Gastroesophageal sphincter (tissue), 4 donors: ENCODE measurements around the gene ZMIZ1. TPM values are rescaled to one million over a fixed set of nuclear protein-coding genes. Genes with fewer than 3 reads are reported as not detected.

ENCODE experiments used
- ATAC-seq: fragments of 150-250 bp; one replicate; pipeline ENCODE4 v1.9.1; 2016; ENCODE audit warnings: mild to moderate bottlenecking, moderate library complexity
- H3K27ac ChIP-seq, 4 donors: fragments of 200-600 bp; sonication (generic) in 3 of 4; 1 replicate in 3 of 4; 2 replicates in 1 of 4; pipeline ENCODE4 v1.5.1; 2016 to 2019
- H3K27me3 ChIP-seq: fragments of 200-600 bp; sonication (generic); one replicate; pipeline ENCODE4 v1.5.1; 2019
- H3K36me3 ChIP-seq, 2 donors: fragments of 200-600 bp; sonication (generic); one replicate each; pipeline ENCODE4 v1.5.1; 2019; ENCODE audit warnings: control low read depth in 1 of 2
- H3K4me1 ChIP-seq, 3 donors: fragments of 200-600 bp; sonication (generic); 1 replicate in 2 of 3; 2 replicates in 1 of 3; pipeline ENCODE4 v1.5.1; 2016 to 2019; ENCODE audit warnings: control low read depth in 2 of 3
- H3K4me3 ChIP-seq, 2 donors: fragments of 200-600 bp; sonication (generic); one replicate each; pipeline ENCODE4 v1.5.1; 2019; ENCODE audit warnings: mild to moderate bottlenecking in 1 of 2, moderate library complexity in 1 of 2
- H3K9me3 ChIP-seq, 3 donors: fragments of 200-600 bp; sonication (generic); one replicate each; pipeline ENCODE4 v1.5.1; 2017 to 2019; ENCODE audit warnings: control low read depth in 2 of 3
- EP300 ChIP-seq: sonication (generic); formaldehyde crosslinking; IDR thresholded peaks from one replicate; pipeline ENCODE4 v1.6.1; 2017; ENCODE audit warnings: antibody characterized with exemption, mild to moderate bottlenecking
- POLR2A ChIP-seq, 2 donors: fragments of 450-650 bp; IDR thresholded peaks; one replicate each; pipeline ENCODE4 v1.6.1; 2017; ENCODE audit warnings: antibody characterized with exemption in 2 of 2, mild to moderate bottlenecking in 2 of 2, moderate library complexity in 1 of 2
- POLR2AphosphoS5 ChIP-seq: sonication (generic); formaldehyde crosslinking; IDR thresholded peaks from one replicate; pipeline ENCODE4 v1.6.1; 2017; ENCODE audit warnings: antibody characterized with exemption
- WGBS, 2 donors: methylation state at CpG; one replicate each; pipeline ENCODE4 v1.1.5; 2018; ENCODE audit warnings: low coverage in 1 of 2; 5-methylcytosine and 5-hydroxymethylcytosine counted together
- total RNA-seq, 4 donors: library from RNA; depleted of rRNA; stranded (reverse); fragments of >200 nt; gene quantifications; one replicate each; pipeline ENCODE4 v1.1.0, GENCODE V29; 2016
- TF ChIP-seq, protein P1 (sequence below), 4 experiments: fragments of 200-600 bp in 2 of 4; fragments of 450-650 bp in 2 of 4; sonication (generic) in 1 of 4; IDR thresholded peaks; one replicate each; pipeline ENCODE4 v1.5.1; 2017 to 2019; ENCODE audit warnings: antibody characterized with exemption in 4 of 4, mild to moderate bottlenecking in 2 of 4, moderate library complexity in 2 of 4

ZMIZ1 gene
- total RNA-seq, 4 donors from 2014 or later = 36.3 to 79.2 (median 67.1) TPM

GRCh38 chr10:79273604-79274003, 204.8 kb downstream of the ZMIZ1 start:
- H3K4me3 ChIP-seq = no peak overlapping the region
- no peaks in the 10 kb centered on the region for H3K27me3 ChIP-seq
- WGBS, 2 donors = 32 to 90% methylated on average over 2 to 6 of the region's 10 CpGs
- H3K36me3 ChIP-seq = peaks cover 0 to 43% of the 10 kb centered on the region in 2 donors
- TF ChIP-seq, protein P1, sequence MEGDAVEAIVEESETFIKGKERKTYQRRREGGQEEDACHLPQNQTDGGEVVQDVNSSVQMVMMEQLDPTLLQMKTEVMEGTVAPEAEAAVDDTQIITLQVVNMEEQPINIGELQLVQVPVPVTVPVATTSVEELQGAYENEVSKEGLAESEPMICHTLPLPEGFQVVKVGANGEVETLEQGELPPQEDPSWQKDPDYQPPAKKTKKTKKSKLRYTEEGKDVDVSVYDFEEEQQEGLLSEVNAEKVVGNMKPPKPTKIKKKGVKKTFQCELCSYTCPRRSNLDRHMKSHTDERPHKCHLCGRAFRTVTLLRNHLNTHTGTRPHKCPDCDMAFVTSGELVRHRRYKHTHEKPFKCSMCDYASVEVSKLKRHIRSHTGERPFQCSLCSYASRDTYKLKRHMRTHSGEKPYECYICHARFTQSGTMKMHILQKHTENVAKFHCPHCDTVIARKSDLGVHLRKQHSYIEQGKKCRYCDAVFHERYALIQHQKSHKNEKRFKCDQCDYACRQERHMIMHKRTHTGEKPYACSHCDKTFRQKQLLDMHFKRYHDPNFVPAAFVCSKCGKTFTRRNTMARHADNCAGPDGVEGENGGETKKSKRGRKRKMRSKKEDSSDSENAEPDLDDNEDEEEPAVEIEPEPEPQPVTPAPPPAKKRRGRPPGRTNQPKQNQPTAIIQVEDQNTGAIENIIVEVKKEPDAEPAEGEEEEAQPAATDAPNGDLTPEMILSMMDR (IDR thresholded peaks at IDR 0.05) = no peak
- no peak for TF ChIP-seq POLR2A (IDR thresholded peaks at IDR 0.05)
- no peak for TF ChIP-seq POLR2AphosphoS5
- TF ChIP-seq EP300 = no peak
- peak overlapping the region; percentile 31 to 89 (median 86) for H3K27ac ChIP-seq
- ATAC-seq = no peak
- no peaks in the 10 kb centered on the region for H3K9me3 ChIP-seq
- peaks cover 10 to 81% (median 40%) of the 10 kb centered on the region in 3 donors for H3K4me1 ChIP-seq

DNA sequence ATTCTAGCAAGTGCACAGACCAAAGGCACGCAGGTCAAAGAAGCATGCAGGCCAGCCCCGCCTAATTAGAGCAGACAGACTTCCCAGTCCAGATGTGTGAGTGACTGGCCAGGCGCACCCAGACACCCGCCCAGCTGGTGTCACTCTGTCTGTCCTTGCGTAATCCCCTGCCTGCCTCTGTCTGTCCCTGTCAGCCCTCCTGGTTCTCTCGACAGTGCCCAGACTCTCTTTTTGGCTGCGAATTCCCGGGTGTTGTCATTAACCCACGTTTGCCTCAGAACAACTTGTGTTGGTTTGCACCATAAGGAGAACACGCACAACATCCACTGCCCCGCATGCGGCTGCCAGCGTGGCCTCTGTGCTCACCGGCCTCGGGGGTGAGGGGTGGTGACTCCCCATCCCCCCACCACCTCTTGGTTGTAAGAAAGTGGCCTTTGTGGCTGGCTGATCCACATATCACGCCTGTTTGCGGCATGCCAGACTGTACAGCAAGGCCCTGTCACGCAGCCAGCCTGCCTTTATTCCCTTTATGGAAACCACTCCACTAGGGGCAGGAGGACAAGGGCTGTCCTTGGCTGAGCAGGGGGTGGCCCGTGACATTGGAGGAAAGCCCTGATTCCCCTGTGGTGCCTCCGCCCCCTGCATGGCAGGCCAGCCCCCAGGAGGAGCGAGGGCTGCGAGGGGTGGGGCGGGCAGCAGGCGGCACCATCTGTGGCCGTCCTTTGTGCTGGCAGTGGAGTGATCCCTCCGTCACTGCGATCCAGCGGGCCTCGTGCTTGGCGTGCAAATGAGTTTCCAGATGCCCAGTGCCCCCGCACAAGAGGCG, 205.7 kb downstream of the ZMIZ1 start:
- peak overlapping the region in 1 of 2 donors; percentile 1 for H3K4me3 ChIP-seq
- 12 to 40% methylated on average over 5 to 11 of the region's 32 CpGs for WGBS, 2 donors
- H3K4me1 ChIP-seq = peaks cover 10 to 72% (median 40%) of the 10 kb centered on the region in 3 donors

DNA sequence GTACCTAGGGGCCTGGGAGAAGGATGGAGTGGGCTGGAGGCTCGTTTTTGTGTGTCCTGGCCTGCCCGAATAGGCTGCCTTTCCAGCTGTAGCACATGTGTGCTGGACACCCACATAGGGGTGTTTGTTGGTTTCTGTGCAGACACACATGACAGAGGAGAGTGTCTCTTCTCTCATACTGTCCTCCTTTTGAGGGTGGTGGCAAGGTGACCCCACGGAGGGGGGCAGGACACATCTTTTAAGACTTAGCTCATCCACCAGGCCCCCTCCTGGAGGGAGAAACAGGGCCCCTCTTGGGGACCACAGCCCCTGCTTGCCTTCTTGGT, 206.3 kb downstream of the ZMIZ1 start:
- Histone ChIP-seq H3K27me3 (no peaks in the 10 kb centered on the region), H3K4me3 (no peak overlapping the region), H3K4me1 (peaks cover 10 to 66% (median 37%) of the 10 kb centered on the region in 3 donors), H3K36me3 (peaks cover 0 to 44% of the 10 kb centered on the region in 2 donors), H3K9me3 (no peaks in the 10 kb centered on the region), H3K27ac (peak overlapping the region; percentile 75 to 89 (median 86))
- no peak for TF ChIP-seq POLR2A (IDR thresholded peaks at IDR 0.05)
- TF ChIP-seq POLR2AphosphoS5 = no peak
- no peak for TF ChIP-seq EP300
- TF ChIP-seq, protein P1 (IDR thresholded peaks at IDR 0.05) = no peak
- no peak for ATAC-seq
- WGBS, 2 donors = 0% methylated on average over 1 of the region's 3 CpGs; no CpG with 5 or more reads in 1 of the 2 donors

More for the DNA sequence above, 205.7 kb downstream of the ZMIZ1 start:
- peak; percentile 86 for ATAC-seq
- TF ChIP-seq POLR2AphosphoS5 (peak; percentile 96), POLR2A (IDR thresholded peaks at IDR 0.05) (no peak), EP300 (no peak)
- TF ChIP-seq, protein P1 (IDR thresholded peaks at IDR 0.05) = peak in 3 of 4 experiments; percentile 18 to 49 (median 39)
- Histone ChIP-seq H3K9me3 (no peaks in the 10 kb centered on the region), H3K36me3 (peaks cover 0 to 42% of the 10 kb centered on the region in 2 donors), H3K27me3 (no peaks in the 10 kb centered on the region), H3K27ac (peak overlapping the region; percentile 75 to 89 (median 86))

DNA sequence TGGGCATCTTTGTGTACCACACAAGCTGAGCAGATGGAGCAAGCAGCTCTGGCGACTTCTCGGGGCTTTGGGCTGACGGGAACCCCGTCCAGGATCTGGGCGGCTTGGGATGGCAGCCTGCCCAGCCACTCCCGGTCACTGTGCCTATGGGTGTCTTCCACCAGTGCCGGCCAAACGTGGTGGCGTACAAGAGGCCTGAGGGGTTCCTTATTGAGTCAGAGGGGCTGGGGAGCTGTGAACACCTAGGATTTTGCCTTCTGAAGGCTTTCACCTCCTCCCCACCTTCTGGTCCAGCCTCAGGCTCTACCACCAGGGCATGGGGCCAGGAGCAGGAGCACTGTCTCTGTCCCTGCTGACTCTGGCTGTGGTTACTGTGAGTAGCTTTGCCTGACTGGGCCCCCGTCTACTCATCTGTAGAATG, 206.7 kb downstream of the ZMIZ1 start:
- 10% methylated on average over 4 of the region's 10 CpGs; no CpG with 5 or more reads in 1 of the 2 donors for WGBS, 2 donors
- no peaks in the 10 kb centered on the region for H3K27me3 ChIP-seq
- H3K36me3 ChIP-seq = peaks cover 0 to 48% of the 10 kb centered on the region in 2 donors
- H3K9me3 ChIP-seq = no peaks in the 10 kb centered on the region
- TF ChIP-seq POLR2A (IDR thresholded peaks at IDR 0.05) = no peak
- TF ChIP-seq, protein P1 (IDR thresholded peaks at IDR 0.05) = no peak
- no peak for TF ChIP-seq POLR2AphosphoS5
- TF ChIP-seq EP300 = no peak
- ATAC-seq = no peak
- H3K4me1 ChIP-seq = peaks cover 10 to 62% (median 37%) of the 10 kb centered on the region in 3 donors
- no peak overlapping the region for H3K4me3 ChIP-seq
- peak overlapping the region; percentile 75 to 89 (median 86) for H3K27ac ChIP-seq
